Pancreas (tissue), 10 donors: ENCODE measurements around the gene NATD1. TPM values are rescaled to one million over a fixed set of nuclear protein-coding genes. Genes with fewer than 3 reads are reported as not detected.

Source experiments
- ATAC-seq, 4 donors: fragments of 200-7000 bp; cut with Tn5 transposase; one replicate each; pipeline versions ENCODE4 v1.8.0 to v1.9.1; 2020; ENCODE audit warnings: mild to moderate bottlenecking in 4 of 4, moderate library complexity in 4 of 4
- DNase-seq, 6 donors: peaks; one replicate each; pipeline ENCODE4 v3.0.0-alpha.2; 2020
- FAIRE-seq: peaks from 2 replicates; lab custom pipeline; 2012; peaks lifted over from hg19 to GRCh38; lab: Jason Lieb, UNC
- H3K27ac ChIP-seq, 4 donors: fragments of 200-600 bp; sonication (generic); 1 replicate in 3 of 4; 2 replicates in 1 of 4; pipeline versions ENCODE4 v1.5.0 to v1.8.0; 2020
- H3K27me3 ChIP-seq, 4 donors: fragments of 200-600 bp; one replicate each; pipeline ENCODE4 v1.8.0; 2021
- H3K36me3 ChIP-seq, 3 donors: fragments of 200-600 bp; sonication (generic) in 1 of 3; one replicate each; pipeline versions ENCODE4 v1.5.0 to v1.8.0; 2020 to 2021
- H3K4me1 ChIP-seq, 3 donors: fragments of 200-600 bp; one replicate each; pipeline ENCODE4 v1.8.0; 2021
- H3K4me3 ChIP-seq, 4 donors: fragments of 200-600 bp; sonication (generic) in 2 of 4; one replicate each; pipeline versions ENCODE4 v1.5.0 to v1.8.0; 2020 to 2021
- H3K9me3 ChIP-seq, 4 donors: fragments of 200-600 bp; one replicate each; pipeline ENCODE4 v1.8.0; 2021
- CTCF ChIP-seq, 4 donors: fragments of 200-600 bp; sonication (generic) in 3 of 4; IDR thresholded peaks; one replicate each; pipeline versions ENCODE4 v1.5.0 to v1.8.0; 2021; ENCODE audit warnings: antibody characterized with exemption in 4 of 4
- WGBS, 2 donors: extraction: QIAGEN DNeasy Blood & Tissue Kit; methylation state at CpG; one replicate each; pipeline ENCODE4 v1.1.7; 2013; 5-methylcytosine and 5-hydroxymethylcytosine counted together
- intact Hi-C, 3 donors: fragments of 100-400 bp; cut with DNase I; formaldehyde crosslinking; loops; one replicate each; pipeline versions ENCODE4 v1.11.1 to v1.14.2; 2022
- polyA plus RNA-seq, 2 donors: library from polyadenylated mRNA; stranded (reverse); fragments of 200-250 nt; gene quantifications; one replicate each; pipeline ENCODE4 v1.2.3, GENCODE V29; 2013
- total RNA-seq, 6 donors: library from RNA; stranded (reverse); fragmentation: NEBNext Ultra II Directional in 4 of 6; extraction: Animal tissue kit (Norgen Biotek cat#: 25700) in 4 of 6; gene quantifications; one replicate each; pipeline versions ENCODE4 v1.2.1 to v1.2.4, GENCODE V29; 2021 to 2023
- donor health status: healthy with polysubstance abuse.
- donor health status: DM: no; HTN: no; CAD: no; lungs with moderate emphysema.
- donor health status: DM: no; HTN: no; CAD: no.
- donor health status: control.
- donor health status: control.
- donor health status: Bipolar disorder and iron deficiency.
- donor health status: DM: yes; HTN: yes; CAD: no.
- donor health status: DM: no; HTN: no; CAD: no.
- donor health status: DM: no; HTN: no; CAD: no.
- donor health status: DM: yes; HTN: yes; CAD: no.

NATD1 gene
- total and polyA plus RNA-seq, 8 donors, result 2.3 to 8.3 (median 4.2) TPM

- DNase-seq (no peak), FAIRE-seq (no peak), ATAC-seq (no peak)
- Histone ChIP-seq H3K36me3 (no peaks in the 10 kb centered on the region), H3K27ac (no peak overlapping the region), H3K9me3 (no peaks in the 10 kb centered on the region), H3K4me1 (peaks cover 5 to 26% (median 13%) of the 10 kb centered on the region in 3 donors), H3K27me3 (no peaks in the 10 kb centered on the region), H3K4me3 (no peak overlapping the region)
- 60 to 66% methylated on average over 9 of the region's 9 CpGs for WGBS, 2 donors
- no peak for TF ChIP-seq CTCF (IDR thresholded peaks at IDR 0.05)
- intact Hi-C loops, result no loop called here
Measured at GRCh38 chr17:21211825-21212479, 41.3 kb downstream of the NATD1 start.

GRCh38 chr17:21210411-21211076 lies 42.7 kb downstream of the NATD1 start:
- no peak overlapping the region for H3K4me3 ChIP-seq
- no peaks in the 10 kb centered on the region for H3K36me3 ChIP-seq
- no peaks in the 10 kb centered on the region for H3K27me3 ChIP-seq
- no peak for FAIRE-seq
- no peaks in the 10 kb centered on the region for H3K9me3 ChIP-seq
- WGBS, 2 donors, result 56 to 70% methylated on average over 15 of the region's 15 CpGs
- ATAC-seq, result no peak
- no peak overlapping the region for H3K27ac ChIP-seq
- peaks cover 5 to 25% (median 13%) of the 10 kb centered on the region in 3 donors for H3K4me1 ChIP-seq
- no peak for TF ChIP-seq CTCF (IDR thresholded peaks at IDR 0.05)
- no peak for DNase-seq
- intact Hi-C loops, result no loop called here

- DNase-seq (peak in 4 of 6 donors; percentile 50 to 74 (median 59)), FAIRE-seq (no peak), ATAC-seq (peak in 1 of 4 donors; percentile 2)
- Histone ChIP-seq H3K4me3 (no peak overlapping the region), H3K36me3 (no peaks in the 10 kb centered on the region), H3K27ac (no peak overlapping the region), H3K4me1 (peaks cover 5 to 19% (median 9%) of the 10 kb centered on the region in 3 donors), H3K27me3 (no peaks in the 10 kb centered on the region), H3K9me3 (no peaks in the 10 kb centered on the region)
- intact Hi-C loops, result no loop called here
- WGBS, 2 donors, result 47 to 56% methylated on average over 17 of the region's 17 CpGs
- TF ChIP-seq CTCF (IDR thresholded peaks at IDR 0.05), result no peak
Measured at GRCh38 chr17:21209511-21210175, 43.6 kb downstream of the NATD1 start.

GRCh38 chr17:21208352-21208751 lies 44.9 kb downstream of the NATD1 start:
- no peaks in the 10 kb centered on the region for H3K9me3 ChIP-seq
- intact Hi-C loops, result no loop called here
- TF ChIP-seq CTCF (IDR thresholded peaks at IDR 0.05), result no peak
- 75% methylated on average over 7 of the region's 7 CpGs for WGBS, 2 donors
- no peaks in the 10 kb centered on the region for H3K36me3 ChIP-seq
- H3K27me3 ChIP-seq, result no peaks in the 10 kb centered on the region
- FAIRE-seq (no peak), ATAC-seq (no peak), DNase-seq (no peak)
- H3K27ac ChIP-seq, result no peak overlapping the region
- no peak overlapping the region for H3K4me3 ChIP-seq
- peaks cover 5 to 19% (median 9%) of the 10 kb centered on the region in 3 donors for H3K4me1 ChIP-seq
